Fibroblast of the conjunctiva (primary cell): ENCODE measurements around the gene PTPRN2.

Source experiments
- DNase-seq: peaks from one replicate; pipeline ENCODE4 v3.0.0-alpha.2; 2010; ENCODE audit warnings: low read depth

Gene PTPRN2

DNA sequence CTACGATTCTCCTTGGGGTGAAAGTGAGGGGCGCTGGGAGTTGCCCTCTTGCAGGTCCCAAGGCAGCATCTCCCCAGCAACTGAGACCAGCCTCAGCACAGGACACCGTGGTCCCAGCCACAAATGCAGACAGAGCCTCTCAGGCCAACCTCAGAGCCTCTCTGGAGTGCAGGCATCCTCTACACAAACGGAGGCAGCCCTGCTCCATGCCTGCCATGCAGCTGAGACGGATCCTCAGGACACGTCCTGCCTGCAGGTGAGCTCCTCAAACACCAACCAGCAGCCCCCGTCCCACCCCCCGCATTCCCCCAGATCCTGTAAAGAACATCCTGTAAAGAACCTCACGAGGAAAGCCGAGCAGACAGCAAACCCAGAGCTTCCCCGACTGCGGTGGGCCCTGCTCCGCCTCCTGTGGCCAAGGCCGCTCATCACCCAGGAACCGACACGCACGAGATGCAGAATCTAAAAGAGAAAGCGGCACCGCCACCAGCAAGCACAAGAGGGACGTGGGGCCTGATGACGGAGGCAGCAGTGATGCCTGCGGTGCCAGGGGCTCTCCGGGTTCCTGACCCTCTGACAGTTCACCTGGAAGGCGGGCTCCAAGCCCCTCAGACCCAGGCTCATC, 186.9 kb downstream of the PTPRN2 start:
- no peak for DNase-seq

DNA sequence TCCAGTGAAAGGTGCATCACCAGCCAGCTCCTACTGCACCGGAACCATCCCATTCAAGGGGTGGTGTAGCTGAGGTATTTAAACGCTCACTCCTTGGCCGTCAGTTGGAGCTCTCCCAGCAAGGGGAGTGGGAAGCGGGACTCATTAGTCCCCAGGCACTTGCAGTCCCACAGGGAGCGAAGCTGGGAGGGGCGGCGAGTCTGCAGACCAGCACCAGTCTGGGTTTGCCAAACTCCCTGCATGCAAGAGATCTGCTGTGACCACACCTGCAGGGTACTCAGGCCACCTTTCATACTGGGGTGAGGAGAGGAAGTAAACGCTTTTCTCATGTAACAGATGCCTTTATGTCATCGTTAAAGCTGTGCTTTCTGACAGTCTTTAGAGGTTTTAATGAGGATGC, 187.9 kb downstream of the PTPRN2 start:
- no peak for DNase-seq

- DNase-seq, result no peak
Observed at GRCh38 chr7:158398750-158399149, 188.9 kb downstream of the PTPRN2 start.

DNA sequence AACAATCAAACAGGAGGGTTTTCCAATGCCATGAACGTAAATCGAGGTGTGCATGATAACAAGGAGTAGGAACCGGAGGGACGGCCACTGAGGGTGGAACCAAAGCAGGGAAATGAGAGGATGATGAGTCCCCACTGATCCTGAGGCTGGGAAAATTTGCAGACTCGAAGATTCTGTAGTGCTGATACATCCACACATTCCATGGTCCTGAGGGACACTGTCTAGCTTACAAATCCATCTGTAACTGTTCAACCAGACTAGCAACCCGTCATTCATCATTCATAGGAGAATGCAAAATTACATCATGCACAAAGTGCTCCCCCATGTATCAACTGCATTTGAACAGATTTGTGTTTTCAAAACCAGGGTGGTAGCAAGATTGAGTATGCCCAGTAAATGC, 189.7 kb downstream of the PTPRN2 start:
- no peak for DNase-seq

GRCh38 chr7:158396982-158397862, 190.4 kb downstream of the PTPRN2 start:
- DNase-seq, result no peak

DNA sequence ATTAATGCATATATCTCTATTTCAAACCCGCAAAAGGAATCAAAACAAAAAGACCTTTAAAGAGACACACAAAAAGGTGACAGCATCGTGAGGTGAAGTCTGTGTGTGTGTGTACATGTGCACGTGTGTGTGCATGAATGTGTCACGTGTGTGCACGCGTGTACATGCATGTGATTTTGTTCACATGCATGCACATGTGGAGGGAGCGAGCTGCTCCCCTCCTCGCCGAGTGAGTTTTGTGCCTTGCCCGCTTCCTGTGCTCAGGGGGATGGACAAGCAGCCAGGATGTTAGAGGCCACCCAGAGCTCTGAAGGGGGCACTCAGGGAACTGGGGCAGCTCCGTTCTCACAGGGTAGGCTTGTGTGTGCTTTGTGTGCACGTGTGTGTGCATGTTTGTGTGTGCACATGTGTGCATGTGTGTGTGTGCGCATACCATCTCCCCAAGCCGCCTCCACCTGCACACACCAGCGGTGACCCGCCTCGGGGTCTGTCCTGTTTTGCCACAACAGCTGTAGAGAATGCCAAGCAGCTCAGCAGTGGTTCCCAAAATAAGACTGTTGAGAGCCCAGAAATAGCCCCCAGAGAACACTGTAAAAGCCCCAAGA, 191.2 kb downstream of the PTPRN2 start:
- DNase-seq, result no peak

DNA sequence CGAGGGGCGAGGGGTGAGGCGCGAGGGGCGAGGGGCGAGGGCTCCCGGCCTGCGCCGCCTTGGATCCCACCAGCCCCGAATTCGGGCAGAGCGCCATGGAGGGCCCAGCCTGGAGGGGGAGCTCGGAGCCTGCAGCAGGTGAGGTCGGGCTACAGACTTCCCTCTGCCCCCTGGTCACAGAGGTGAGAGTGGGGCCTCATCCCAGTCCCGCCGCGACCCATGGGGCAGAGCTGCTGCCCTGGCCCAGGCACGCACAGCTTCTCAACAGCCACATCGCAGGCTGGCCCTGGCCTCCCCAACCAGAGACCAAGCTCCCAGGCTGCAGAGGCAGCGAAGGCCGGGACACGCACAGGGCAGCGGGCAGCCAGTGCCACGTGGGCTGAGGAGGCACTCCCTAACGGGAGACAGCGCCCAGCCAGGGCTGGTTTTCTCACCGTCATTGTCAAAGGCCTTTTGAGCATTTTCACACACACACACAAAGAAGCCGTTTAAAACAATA, 191.8 kb downstream of the PTPRN2 start:
- DNase-seq, result no peak

- DNase-seq, result no peak
Observed at GRCh38 chr7:158395349-158395748, 192.3 kb downstream of the PTPRN2 start.

GRCh38 chr7:158394936-158395335, 192.7 kb downstream of the PTPRN2 start:
- DNase-seq, result no peak

DNA sequence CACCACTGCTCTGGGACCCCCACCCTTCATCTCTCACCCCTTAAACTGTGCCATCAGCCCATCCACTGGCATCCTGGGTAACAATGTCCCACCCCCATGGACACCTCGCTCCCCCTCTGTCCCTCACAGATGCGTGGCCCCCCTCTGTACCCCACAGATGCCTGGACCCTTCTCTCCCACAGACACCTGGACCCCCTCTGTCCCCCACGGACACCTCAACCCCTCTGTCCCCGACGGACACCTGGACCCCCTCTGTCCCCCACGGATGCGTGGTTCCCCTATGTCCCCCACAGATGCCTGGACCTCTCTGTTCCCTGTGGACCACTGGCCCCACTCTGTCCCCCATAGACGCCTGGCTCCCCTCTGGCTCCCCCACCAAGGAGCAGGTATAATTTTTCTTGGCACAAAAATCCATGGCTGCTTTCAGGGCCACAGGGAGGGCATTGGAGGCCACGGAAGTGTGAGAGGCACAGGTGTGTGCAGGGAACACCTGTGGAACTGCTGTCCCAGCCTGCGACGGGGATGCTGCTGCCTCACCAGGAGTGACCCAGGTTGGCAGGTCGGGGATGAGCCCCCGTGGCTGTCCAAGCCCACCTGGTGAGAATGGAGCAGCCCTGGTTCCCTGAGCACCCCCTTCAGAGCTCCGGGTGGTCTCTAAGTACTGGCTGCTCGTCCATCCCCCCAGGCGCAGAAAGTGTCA, 193.5 kb downstream of the PTPRN2 start:
- no peak for DNase-seq

- DNase-seq, result no peak
Observed at GRCh38 chr7:158392251-158392650, 195.4 kb downstream of the PTPRN2 start.

DNA sequence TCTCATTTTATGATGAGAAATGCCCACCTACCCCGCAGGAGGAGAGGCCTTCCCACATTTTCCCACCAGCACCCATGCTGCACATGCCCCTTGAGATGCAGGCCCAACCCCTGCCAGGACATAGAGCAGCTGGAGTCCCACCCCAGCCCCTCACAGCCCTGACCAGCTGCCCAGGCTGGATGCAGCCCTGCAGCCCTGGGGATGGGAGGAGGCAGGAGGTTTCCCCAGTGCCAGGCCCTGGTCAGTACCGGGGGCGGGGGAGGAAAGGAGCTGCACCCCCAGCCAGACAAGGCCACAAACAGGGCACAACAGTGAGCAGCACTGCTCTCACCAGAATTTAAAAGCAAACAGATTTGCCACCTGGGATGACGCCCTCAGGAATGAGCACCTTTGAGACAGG, 196.1 kb downstream of the PTPRN2 start:
- no peak for DNase-seq

DNA sequence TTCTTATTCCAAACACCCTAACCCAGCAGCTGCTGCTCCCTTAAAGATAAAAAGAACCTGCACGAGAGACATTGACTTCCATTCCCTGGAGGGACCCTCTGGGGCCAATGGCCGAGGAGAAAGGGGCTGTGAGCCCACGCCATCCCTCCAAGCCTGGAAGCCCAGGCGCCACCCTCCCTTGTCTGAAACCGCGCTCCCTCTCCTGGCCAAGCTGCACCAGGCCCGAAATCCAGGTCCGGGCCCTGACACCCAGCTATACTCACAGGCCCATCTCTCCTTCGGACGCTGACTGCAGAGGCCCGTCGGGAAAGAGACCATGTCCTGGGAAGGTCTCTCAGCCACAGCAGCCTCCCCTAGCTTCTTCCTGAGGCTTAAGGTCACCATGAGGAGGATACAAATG, 196.5 kb downstream of the PTPRN2 start:
- no peak for DNase-seq

DNA sequence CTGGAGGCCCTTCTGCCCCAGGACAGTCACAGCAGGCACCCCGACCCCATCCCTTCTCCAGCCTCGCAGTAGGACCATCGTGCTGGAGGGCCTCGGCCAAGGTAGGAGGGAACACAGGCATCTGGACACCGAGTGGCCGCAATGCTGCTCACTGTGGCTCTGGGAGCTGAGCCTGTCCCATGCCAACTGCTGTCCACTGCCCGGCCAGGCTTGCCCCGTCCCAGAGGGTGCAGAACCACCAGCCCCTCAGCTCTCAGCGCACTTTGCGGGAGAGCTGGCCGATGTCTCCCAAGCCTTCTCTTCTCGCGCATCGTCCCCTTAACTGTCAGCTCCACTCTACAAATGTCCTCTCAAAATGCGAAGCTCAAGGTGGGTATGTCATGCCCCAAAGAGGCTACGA, 197.2 kb downstream of the PTPRN2 start:
- no peak for DNase-seq

DNA sequence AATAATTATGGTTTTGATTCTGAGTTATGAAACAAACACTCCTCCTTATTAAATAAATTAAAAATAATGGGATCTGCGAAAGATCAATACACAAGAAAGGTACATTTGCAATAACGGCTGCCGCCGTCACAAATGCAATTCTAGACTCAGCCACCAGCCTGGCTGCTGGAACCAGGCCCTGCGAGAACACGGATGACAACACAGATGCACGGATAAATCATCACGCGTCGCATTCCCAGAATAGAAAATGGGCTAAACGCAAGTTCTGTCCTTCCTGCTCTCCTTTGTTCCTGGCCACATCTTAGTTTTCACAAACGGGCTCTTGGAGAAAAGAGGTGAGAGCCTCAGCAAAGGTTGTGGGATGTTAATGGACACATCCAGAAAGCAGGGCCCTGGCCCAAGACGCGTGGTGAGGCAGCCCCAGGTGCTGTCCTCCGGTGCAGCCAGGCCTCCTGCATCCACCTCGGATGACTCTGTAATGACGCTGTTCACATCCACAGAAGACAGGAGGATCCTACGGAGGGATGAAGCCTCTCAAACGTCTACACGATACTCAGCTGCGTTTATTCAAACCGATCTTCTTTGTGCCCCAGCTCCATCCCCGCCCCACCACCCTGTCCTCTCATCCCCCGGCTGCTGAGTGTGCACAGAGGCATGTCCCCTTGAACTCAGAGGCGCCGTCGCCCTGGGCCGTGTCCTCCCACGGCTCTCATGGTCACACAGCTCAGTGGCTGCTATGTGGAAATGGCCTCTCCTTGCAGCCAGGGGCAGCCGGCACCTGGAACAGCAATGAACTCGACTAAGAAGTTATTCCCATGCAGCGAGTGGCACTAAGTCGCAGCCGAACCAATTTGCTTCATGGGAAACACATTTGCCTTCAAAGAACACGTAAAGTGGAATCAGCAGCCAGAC, 197.9 kb downstream of the PTPRN2 start:
- no peak for DNase-seq

GRCh38 chr7:158388928-158389327, 198.7 kb downstream of the PTPRN2 start:
- DNase-seq, result no peak

DNA sequence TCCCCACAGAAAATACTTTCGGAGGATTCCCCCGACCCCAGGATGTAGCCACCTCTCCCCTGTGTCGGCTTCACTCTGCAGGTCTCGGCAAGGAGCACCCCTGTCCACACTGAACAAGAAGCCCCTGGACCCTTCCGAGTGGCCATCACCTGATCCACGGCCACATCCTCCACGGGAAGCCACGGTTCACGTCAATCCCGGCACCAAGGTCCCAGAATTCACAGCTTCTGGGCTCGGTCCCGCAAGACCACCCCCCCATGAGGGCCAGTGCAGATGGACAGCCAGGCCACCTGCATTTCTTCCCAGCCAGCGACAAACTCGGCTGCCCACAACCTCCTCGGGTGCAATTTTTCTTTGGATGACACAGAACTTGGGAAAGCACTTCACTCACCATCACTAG, 199.6 kb downstream of the PTPRN2 start:
- no peak for DNase-seq

DNA sequence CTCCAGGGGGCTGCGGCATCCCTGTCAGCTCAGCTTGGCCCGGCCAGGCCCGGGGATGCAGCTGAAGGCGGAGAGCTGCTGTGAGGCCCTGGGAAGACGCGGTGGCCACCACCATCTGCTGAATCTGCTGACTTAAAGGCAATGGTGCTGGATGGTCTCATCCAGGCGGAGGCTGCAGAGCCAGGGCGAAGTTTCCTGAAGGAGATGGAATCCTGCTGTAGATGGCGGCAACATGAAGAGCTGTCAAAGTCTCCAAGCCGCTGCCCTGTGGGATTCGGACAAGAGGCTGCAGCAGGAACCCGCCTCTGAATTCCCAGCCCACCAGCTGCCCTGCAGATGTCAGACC, 200.1 kb downstream of the PTPRN2 start:
- DNase-seq, result no peak

DNA sequence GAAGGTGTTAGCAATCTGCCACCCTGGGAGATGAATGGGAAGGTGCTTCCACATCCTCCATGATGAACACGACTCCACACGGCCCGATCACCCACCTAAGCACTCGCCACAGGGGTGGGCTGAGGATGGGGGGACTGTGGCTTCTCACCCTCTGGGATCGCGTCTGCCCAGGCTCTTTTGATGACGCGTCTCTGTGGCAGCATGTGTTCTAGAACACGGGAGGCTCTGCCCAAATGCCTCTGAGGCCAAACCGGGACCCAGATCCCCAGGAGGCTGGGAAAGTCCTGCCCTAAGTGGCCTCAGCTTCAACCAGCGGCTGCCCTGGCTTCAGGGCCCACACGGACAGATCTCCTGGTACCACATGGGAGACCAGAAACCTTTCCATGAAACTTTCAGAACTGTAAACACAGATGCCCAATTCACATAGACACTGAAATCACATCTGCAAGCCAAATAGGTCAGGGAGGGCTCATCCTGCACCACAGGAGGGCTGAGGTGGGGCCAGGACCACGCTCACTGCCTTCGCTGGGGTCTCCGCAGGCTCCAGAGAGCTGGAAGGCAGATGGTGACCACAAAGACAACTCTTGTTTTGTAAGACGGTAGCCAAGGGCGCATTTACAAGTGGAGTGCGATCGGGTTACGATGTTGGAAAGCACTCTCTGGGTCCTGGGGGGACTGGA, 200.6 kb downstream of the PTPRN2 start:
- DNase-seq, result no peak

- DNase-seq, result no peak
Observed at GRCh38 chr7:158386355-158386618, 201.3 kb downstream of the PTPRN2 start.
